ENCODE measurements around the gene USP35.

USP35 gene

DNA sequence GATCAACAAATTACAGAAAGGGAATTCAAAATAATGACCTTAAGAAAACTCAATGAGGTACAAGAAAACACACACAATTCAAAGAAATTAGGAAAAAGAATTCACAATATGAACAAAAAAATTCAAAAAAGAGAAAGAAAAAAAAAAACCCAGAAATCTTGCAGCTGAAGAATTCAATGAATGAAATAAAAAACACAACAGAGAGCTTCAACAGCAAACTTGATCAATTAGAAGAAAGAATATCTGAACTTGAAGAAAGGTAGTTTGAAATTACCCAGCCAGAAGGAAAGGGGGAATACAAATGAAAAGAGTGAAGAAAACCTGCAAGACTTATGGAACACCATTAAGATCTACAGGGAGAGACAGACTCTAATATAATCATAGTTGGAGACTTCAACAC, 52.8 kb downstream of the USP35 start:
- DNase-seq, result no peak

DNA sequence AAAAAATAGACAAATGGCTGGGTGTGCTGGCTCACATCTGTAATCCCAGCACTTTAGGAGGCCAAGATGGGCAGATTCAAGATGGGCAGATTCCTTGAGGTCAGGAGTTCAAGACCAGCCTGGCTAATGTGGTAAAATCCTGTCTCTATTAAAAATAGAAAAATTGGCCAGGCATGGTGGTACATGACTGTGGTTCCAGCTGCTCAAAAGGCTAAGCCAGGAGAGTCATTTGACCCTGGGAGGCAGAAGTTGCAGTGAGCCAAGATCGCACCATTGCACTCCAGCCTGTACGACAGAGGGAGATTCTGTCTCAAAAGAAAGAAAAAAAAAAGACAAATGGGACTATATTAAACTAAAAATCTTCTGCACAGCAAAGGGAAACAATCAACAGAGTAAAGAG, 55.4 kb downstream of the USP35 start:
- no peak for DNase-seq

DNA sequence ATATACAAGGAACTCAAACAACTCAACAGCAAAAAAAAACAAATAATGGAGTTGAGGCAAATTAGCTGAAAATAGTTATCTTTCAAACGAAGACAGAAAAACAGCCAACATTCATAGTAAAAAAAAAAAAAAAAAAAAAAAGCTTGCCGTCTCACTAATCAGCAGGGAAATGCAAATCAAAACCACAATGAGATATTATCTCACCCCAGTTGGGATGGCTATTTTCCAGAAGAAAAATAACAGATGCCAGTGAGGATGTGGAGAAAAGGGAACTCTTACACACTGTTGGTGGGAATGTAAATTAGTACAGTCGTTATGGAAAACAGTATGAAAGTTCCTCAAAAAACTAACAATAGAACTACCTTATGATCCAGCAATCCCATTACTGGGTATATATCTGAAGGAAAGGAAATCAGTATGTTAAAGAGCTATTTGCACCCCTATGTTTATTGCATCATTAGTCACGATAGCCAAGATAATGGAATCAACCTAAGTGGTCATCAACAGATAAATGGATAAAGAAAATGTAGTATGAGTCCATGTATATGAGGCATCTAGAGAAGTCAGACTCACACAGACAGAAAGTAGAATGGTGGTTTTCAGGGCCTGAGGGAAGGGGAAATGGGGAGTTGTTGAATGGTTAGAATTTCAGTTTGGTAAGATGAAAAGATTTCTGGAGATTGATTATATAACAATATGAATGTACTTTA, 56.0 kb downstream of the USP35 start:
- DNase-seq, result no peak

DNA sequence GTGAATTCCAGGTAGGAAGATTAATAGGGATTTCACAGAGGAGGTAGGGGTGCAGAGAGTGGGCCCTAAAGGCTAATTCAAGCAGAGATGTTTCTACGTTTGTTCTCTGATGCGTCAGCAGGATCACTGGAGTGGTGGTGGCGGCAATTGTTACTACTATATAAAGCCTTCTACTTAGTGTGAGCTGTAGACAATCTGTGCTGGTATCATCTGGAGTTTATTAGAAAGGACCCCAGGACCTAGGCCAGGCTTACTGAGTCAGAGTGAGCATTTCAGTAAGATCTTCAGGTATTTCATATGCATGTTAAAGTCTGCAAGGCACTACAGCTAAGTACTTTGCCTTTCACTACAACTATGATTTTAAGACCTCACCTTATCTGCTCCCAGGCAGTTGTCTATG, 59.5 kb downstream of the USP35 start:
- no peak for DNase-seq

DNA sequence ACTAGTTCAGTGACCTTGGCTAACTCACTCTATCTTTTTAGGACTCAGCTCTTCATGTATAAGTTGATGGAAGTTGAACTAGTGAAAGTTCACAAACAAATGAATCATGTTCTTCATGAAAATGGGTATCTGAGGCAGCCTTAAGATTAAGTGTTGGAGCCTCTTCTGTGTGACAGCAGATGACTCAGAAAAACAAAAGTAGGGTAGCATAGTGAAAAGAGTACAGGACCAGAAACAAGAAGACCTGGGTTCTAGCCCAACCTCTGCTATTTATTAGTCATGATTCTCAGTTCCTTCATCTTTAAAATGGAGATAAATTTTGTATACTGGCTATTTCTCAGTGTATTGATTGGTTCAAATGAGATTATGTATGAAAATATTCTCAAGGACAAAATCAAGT, 60.2 kb downstream of the USP35 start:
- DNase-seq, result no peak

DNA sequence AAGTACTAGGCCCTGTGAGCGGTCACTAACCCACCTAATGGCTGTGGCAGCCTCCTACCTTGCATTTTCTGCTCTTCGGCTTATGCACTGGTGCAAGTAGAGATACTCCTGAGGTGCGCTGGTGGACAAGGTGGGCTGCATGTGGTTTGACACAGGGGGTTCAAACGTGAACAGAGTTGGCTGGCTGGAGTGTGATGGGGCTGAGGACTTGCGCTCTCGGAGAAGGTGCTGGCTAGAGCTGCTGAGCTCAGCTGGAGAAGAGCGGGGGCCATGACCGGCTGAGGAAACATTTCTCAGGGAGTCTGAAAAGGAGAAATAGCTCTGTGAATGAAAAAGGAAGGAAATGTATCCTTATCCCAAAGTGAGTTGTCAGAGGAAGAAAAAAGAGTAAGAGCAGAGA, 61.4 kb downstream of the USP35 start:
- no peak for DNase-seq

DNA sequence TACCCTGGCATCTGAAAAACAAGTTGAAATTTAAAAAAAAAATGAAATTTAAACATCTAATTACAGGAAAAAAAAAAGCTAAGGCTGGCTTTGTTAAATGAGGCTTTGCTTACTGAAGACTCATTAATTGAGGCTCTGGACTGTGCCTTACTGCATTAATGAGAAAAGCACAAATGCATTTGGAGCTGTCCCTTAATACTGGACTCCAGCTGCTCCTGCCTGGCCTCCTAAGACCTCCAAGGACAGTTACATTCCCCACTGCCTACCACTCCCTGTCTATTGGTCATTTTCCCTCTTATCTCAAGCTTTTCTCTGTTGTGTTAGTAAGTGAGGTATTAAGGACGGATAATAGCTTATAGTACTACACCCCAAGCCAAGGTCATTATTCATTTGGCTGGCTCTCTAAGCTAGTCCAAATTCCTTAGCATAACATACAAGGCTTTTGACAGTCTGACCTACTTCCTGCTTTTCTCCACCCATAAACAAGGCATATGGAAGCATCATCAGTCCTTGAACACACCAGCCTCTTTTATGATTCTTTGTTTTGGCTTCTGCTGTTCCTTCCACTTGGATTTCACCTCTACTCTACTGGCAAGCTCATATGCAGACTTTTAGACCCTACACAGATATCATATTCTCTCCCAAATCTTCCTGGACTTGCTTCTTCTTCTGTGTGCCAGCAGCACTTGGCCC, 62.5 kb downstream of the USP35 start:
- no peak for DNase-seq

DNA sequence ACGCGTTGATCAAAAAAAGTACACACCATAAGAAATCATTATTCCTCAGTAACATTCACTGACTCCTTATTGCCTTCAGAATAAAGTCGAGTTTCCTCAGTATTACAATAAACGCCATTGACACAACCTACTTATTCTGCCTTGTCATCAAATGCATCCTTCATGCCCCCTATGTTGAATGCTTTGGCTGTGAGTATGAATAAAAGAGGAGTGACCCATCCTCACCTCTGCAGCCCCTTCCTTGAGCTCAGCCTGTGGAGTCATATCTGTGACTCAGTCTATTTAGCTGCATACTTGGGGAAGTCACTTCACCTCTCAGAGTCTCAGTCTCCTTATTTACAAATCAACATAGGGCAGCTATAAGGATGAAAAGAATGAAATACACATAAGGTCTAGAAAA, 65.1 kb downstream of the USP35 start:
- DNase-seq, result no peak

DNA sequence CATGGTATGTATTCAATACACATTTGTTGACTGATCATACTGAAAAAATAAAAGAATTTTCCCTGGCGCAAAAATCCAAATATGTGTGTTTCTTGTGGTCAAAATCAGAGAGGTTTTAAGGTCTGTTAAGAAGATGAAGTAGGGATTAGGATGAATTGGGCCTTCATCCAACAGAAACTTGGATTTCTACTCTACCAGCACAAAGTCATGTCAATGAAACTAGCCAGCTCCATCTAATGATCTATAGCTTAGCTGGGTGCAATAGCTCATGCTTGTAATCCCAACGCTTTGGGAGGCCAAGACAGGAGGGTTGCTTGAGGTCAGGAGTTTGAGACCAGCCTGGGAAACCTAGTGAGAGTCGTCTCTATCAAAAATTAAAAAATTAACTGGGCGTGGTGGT, 65.5 kb downstream of the USP35 start:
- no peak for DNase-seq

DNA sequence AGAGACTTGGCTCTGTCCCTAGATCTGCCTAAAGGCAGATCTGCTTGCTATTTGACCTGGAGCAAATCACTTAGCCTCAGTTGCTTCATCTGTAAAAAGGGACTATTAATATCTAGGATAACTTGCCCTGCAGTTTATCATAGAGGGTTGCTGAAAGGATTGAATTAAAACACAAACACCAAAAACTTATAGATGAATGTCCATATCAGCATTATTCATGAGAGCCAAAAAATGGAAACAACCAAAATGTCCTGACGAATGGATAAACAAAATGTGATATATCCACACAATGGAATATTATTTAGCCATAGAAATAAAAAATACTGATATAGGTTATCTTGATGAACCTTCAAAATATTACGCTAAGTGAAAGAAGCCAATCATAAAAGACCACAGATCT, 67.2 kb downstream of the USP35 start:
- no peak for DNase-seq

DNA sequence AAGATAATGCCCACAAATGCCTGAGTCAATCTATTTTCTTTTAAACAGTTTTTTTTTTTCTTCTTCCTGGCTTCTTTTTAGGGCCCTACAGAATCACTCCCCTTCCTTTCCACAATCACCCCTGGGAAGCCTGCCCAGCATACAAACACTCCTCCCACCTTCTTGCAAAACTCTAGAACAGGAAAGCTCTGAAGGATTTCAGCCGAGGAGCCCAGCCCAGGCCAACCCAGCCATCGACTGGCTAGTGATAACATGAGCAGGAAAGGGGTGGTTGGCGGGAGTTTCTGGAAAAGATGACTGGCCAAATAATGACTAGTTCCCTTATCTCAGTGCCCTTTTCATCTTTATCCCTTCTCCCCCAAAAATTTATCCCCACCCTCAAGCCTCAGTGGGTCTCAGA, 68.2 kb downstream of the USP35 start:
- no peak for DNase-seq

DNA sequence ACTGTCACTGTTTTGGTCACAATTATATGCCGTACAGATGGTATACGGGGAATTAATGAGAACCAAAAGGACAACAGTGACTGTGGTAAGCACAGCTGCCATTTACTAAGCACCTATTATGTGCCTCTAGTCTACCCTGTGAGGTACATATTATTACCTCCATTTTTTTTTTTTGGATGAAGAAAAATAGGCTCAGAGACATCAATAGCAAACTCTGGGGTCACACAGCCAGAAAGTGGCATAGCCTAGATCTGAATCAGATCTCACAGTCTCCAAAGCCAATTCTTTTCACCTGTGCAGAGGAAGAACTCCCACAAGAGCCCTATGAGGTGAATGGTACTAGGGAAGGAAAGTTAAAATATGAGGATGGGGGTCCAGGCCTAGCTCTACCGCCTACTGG, 68.9 kb downstream of the USP35 start:
- DNase-seq, result no peak

DNA sequence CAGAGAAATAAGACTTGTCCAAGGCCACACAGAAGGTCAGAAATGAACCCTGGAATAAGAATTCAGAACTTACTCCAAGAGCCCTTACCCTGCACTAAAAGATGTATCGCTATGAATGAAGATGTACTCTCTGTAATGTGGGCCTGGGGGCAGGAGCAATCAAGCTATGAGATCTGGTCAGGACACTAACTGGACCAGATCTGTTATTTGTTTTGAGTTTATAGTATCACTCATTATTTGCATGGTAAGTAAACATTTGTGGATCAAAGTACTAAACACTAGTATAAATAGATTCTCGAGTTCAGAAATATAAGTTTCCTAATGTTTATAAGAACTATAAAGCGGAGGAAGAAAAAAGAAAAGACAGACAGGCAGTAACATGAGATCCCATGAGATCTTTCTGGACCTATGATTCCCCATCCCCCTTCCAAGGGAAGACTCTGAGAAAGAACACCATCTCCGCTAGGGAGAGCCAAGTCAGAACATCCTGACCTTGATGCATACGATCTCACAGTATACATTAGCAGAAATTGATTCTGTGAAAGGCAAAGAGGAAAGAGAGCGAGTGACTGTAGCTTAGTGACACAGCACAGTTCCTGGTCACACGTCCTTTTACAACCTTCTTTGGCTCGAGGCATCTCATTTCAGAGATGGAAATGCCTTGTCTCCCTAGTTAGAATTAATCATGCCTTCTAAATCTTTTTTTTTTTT, 71.2 kb downstream of the USP35 start:
- no peak for DNase-seq

DNA sequence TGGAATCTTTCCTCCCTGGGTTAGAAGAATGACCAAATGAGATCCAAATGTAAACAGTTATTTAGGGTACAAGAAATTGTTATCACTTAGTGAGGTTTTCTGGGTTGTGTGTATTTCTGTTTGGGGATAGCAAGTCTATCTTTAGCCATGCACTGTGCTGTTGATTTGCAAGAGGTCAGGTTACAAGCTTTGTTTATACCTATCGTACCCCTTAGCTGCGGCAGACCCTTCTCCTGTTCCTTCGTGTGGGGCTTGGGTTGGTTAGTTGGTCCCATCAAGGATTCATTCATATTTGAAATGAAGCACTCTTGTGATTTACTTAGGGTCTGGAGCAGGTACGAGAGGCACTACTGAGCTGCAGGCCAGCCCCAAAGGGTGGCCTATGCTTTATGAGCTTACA, 72.6 kb downstream of the USP35 start:
- DNase-seq, result no peak

DNA sequence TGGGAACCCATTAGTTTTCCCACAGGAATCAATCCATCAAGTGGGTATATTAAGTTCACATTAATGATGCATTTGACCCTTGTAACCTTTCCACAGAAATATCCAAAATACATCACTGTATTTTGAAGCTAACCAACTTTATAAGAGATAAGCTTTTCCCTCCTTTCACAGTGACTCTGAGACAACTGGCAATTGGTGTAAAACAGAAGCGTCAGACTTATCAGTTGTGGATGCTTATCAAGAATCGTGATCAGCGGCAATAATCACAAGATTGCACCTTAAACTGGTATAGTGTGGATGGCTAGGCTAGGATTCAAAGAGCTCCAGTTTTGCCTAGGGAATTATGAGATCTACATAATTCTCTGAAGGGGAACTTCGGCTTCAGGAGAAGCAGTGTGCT, 73.1 kb downstream of the USP35 start:
- DNase-seq, result no peak

DNA sequence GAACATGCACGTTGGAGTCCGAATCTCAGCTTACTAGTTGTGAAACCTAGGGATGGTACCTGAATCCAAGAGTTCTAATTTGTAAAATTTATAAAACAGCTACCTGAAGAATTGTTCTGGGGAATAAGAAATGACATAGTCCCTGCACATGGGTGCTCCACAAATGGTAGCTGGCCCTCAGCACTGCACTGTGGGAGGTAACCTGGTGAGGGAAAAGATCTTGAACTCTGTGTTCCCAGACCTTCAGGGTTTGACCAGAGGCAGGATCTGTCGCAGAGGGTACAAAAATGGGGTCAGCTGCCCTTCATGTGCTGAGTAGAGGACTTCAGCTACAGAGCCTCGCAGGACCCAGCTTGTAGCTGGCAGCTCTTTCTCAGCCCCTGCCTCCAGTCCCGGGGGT, 73.5 kb downstream of the USP35 start:
- DNase-seq, result no peak

DNA sequence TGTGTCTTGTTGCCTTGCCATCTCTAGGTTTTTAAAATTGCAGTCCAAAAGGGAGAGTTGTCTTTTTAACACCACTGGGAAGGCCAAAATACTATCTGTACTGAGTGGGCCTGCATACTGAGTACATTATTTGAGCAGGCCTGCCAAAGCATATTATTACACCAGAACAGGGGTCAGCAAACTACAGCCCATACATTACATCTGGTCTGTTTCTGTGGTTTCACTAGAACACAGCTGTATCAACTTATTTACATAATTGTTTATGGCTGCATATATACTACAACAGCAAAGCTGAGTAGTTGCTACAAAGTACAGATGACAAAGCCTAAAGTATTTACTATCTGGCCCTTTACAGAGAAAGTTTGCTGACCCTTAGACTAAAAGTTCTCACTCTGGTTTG, 74.0 kb downstream of the USP35 start:
- DNase-seq, result no peak

Measured in DMS153 (cell line).